Naive B cell (primary cell): ENCODE measurements around the gene SHROOM2. TPM values are rescaled to one million over a fixed set of nuclear protein-coding genes. Genes with fewer than 3 reads are reported as not detected.

Experiments
- ATAC-seq, 2 donors: fragments of 150-1000 bp; cut with Tn5 transposase; 2 replicates each; pipeline ENCODE4 v1.10.0; 2021; ENCODE audit warnings: low read depth in 2 of 2, mild to moderate bottlenecking in 2 of 2, moderate library complexity in 2 of 2
- DNase-seq: peaks from one replicate; pipeline ENCODE4 v3.0.0; 2022
- H3K27ac Mint-ChIP-seq, 6 donors: one replicate each; pipeline ENCODE4 v1.8.0; 2020 to 2022; ENCODE audit warnings: mild to moderate bottlenecking in 6 of 6, mixed read lengths in 6 of 6, moderate library complexity in 5 of 6, inconsistent platforms in 2 of 6
- H3K27me3 Mint-ChIP-seq, 3 donors: one replicate each; pipeline ENCODE4 v1.8.0; 2021 to 2022; ENCODE audit warnings: mixed read lengths in 3 of 3, mild to moderate bottlenecking in 1 of 3
- H3K36me3 Mint-ChIP-seq, 2 donors: one replicate each; pipeline ENCODE4 v1.8.0; 2020 to 2022; ENCODE audit warnings: mixed read lengths in 2 of 2, inconsistent platforms in 1 of 2, mild to moderate bottlenecking in 1 of 2
- H3K4me1 Mint-ChIP-seq, 3 donors: one replicate each; pipeline ENCODE4 v1.8.0; 2020 to 2022; ENCODE audit warnings: mixed read lengths in 3 of 3, inconsistent platforms in 1 of 3, mild to moderate bottlenecking in 1 of 3, moderate library complexity in 1 of 3
- H3K4me3 Mint-ChIP-seq, 8 donors: one replicate each; pipeline ENCODE4 v1.8.0; 2020 to 2022; ENCODE audit warnings: mild to moderate bottlenecking in 8 of 8, mixed read lengths in 8 of 8, moderate library complexity in 8 of 8, inconsistent platforms in 2 of 8
- H3K9me3 Mint-ChIP-seq, 7 donors: one replicate each; pipeline ENCODE4 v1.8.0; 2020 to 2022; ENCODE audit warnings: mixed read lengths in 7 of 7, mild to moderate bottlenecking in 5 of 7, inconsistent platforms in 2 of 7, moderate library complexity in 1 of 7
- polyA plus RNA-seq, 6 donors: library from polyadenylated mRNA; unstranded; fragments of 300-500 nt; fragmentation: Illumina TruSeq; gene quantifications; one replicate each; pipeline ENCODE4 v1.2.3, GENCODE V29; 2021; ENCODE audit warnings: low read depth in 6 of 6

SHROOM2 gene
- polyA plus RNA-seq, 6 donors from 2014 or later: not detected

- H3K27ac Mint-ChIP-seq: no peak overlapping the region
- peaks cover 13 to 28% (median 22%) of the 10 kb centered on the region in 3 donors for H3K4me1 Mint-ChIP-seq
- ATAC-seq: no peak
- H3K36me3 Mint-ChIP-seq: peaks cover 0 to 3% of the 10 kb centered on the region in 2 donors
- H3K4me3 Mint-ChIP-seq: peak overlapping the region in 1 of 8 donors; percentile 13
- no peak for DNase-seq
- H3K27me3 Mint-ChIP-seq: no peaks in the 10 kb centered on the region
- peaks cover 0 to 12% (median 2%) of the 10 kb centered on the region in 7 donors for H3K9me3 Mint-ChIP-seq
Measured at GRCh38 chrX:9977635-9978034, 191.4 kb downstream of the SHROOM2 start.

GRCh38 chrX:9980401-9980800, 194.2 kb downstream of the SHROOM2 start:
- Mint-ChIP-seq H3K27ac (peak overlapping the region in 4 of 6 donors; percentile 2 to 92 (median 62)), H3K36me3 (peaks cover 0 to 2% of the 10 kb centered on the region in 2 donors), H3K4me1 (peaks cover 13 to 39% (median 24%) of the 10 kb centered on the region in 3 donors), H3K27me3 (no peaks in the 10 kb centered on the region), H3K4me3 (peak overlapping the region in 2 of 8 donors; percentile 24 to 79), H3K9me3 (peaks cover 0 to 5% (median 2%) of the 10 kb centered on the region in 7 donors)
- no peak for DNase-seq
- ATAC-seq: no peak

GRCh38 chrX:9980927-9981326, 194.7 kb downstream of the SHROOM2 start:
- no peak for DNase-seq
- peaks cover 0 to 4% (median 0%) of the 10 kb centered on the region in 7 donors for H3K9me3 Mint-ChIP-seq
- H3K27me3 Mint-ChIP-seq: no peaks in the 10 kb centered on the region
- no peaks in the 10 kb centered on the region for H3K36me3 Mint-ChIP-seq
- peak overlapping the region; percentile 2 to 94 (median 84) for H3K27ac Mint-ChIP-seq
- H3K4me1 Mint-ChIP-seq: peaks cover 13 to 44% (median 28%) of the 10 kb centered on the region in 3 donors
- ATAC-seq: no peak
- H3K4me3 Mint-ChIP-seq: peak overlapping the region in 6 of 8 donors; percentile 21 to 81 (median 46)

- Mint-ChIP-seq H3K27me3 (no peaks in the 10 kb centered on the region), H3K9me3 (peaks cover 0 to 4% (median 0%) of the 10 kb centered on the region in 7 donors), H3K4me1 (peaks cover 10 to 57% (median 39%) of the 10 kb centered on the region in 3 donors), H3K27ac (peak overlapping the region in 1 of 6 donors; percentile 66), H3K4me3 (peak overlapping the region in 2 of 8 donors; percentile 6 to 82), H3K36me3 (no peaks in the 10 kb centered on the region)
- no peak for DNase-seq
- no peak for ATAC-seq
Measured at GRCh38 chrX:9983441-9983840, 197.2 kb downstream of the SHROOM2 start.

GRCh38 chrX:9983846-9984245, 197.6 kb downstream of the SHROOM2 start:
- Mint-ChIP-seq H3K36me3 (no peaks in the 10 kb centered on the region), H3K27me3 (no peaks in the 10 kb centered on the region), H3K27ac (peak overlapping the region in 2 of 6 donors; percentile 34 to 63), H3K4me1 (peaks cover 9 to 57% (median 37%) of the 10 kb centered on the region in 3 donors), H3K9me3 (peaks cover 0 to 4% (median 0%) of the 10 kb centered on the region in 7 donors), H3K4me3 (no peak overlapping the region)
- ATAC-seq: no peak
- DNase-seq: no peak

GRCh38 chrX:9988762-9989161, 202.5 kb downstream of the SHROOM2 start:
- Mint-ChIP-seq H3K27ac (peak overlapping the region in 1 of 6 donors; percentile 8), H3K27me3 (no peaks in the 10 kb centered on the region), H3K36me3 (no peaks in the 10 kb centered on the region), H3K4me1 (peaks cover 0 to 32% (median 18%) of the 10 kb centered on the region in 3 donors), H3K9me3 (peaks cover 0 to 3% (median 0%) of the 10 kb centered on the region in 7 donors), H3K4me3 (no peak overlapping the region)
- no peak for ATAC-seq
- DNase-seq: no peak

GRCh38 chrX:9992061-9992460, 205.8 kb downstream of the SHROOM2 start:
- no peak overlapping the region for H3K4me3 Mint-ChIP-seq
- no peaks in the 10 kb centered on the region for H3K36me3 Mint-ChIP-seq
- no peak for DNase-seq
- H3K27me3 Mint-ChIP-seq: no peaks in the 10 kb centered on the region
- peaks cover 0 to 3% (median 0%) of the 10 kb centered on the region in 7 donors for H3K9me3 Mint-ChIP-seq
- ATAC-seq: no peak
- peaks cover 0 to 20% (median 1%) of the 10 kb centered on the region in 3 donors for H3K4me1 Mint-ChIP-seq
- H3K27ac Mint-ChIP-seq: no peak overlapping the region

GRCh38 chrX:9992724-9993123, 206.5 kb downstream of the SHROOM2 start:
- Mint-ChIP-seq H3K27me3 (no peaks in the 10 kb centered on the region), H3K4me1 (peaks cover 0 to 17% (median 0%) of the 10 kb centered on the region in 3 donors), H3K9me3 (no peaks in the 10 kb centered on the region), H3K27ac (no peak overlapping the region), H3K36me3 (no peaks in the 10 kb centered on the region), H3K4me3 (no peak overlapping the region)
- no peak for DNase-seq
- no peak for ATAC-seq

- H3K4me3 Mint-ChIP-seq: no peak overlapping the region
- peaks cover 0 to 8% (median 0%) of the 10 kb centered on the region in 3 donors for H3K4me1 Mint-ChIP-seq
- peak; percentile 67 for DNase-seq
- no peaks in the 10 kb centered on the region for H3K27me3 Mint-ChIP-seq
- H3K9me3 Mint-ChIP-seq: no peaks in the 10 kb centered on the region
- H3K36me3 Mint-ChIP-seq: no peaks in the 10 kb centered on the region
- H3K27ac Mint-ChIP-seq: no peak overlapping the region
- peak; percentile 76 to 80 for ATAC-seq
Measured at GRCh38 chrX:9995855-9996339, 209.7 kb downstream of the SHROOM2 start.

- no peaks in the 10 kb centered on the region for H3K27me3 Mint-ChIP-seq
- peaks cover 0 to 6% (median 0%) of the 10 kb centered on the region in 3 donors for H3K4me1 Mint-ChIP-seq
- DNase-seq: no peak
- no peaks in the 10 kb centered on the region for H3K36me3 Mint-ChIP-seq
- H3K9me3 Mint-ChIP-seq: no peaks in the 10 kb centered on the region
- no peak overlapping the region for H3K4me3 Mint-ChIP-seq
- no peak overlapping the region for H3K27ac Mint-ChIP-seq
- no peak for ATAC-seq
Measured at GRCh38 chrX:9997041-9997440, 210.8 kb downstream of the SHROOM2 start.

GRCh38 chrX:9997524-9997923, 211.3 kb downstream of the SHROOM2 start:
- ATAC-seq: peak in 1 of 2 donors; percentile 61
- H3K36me3 Mint-ChIP-seq: no peaks in the 10 kb centered on the region

More at GRCh38 chrX:9997524-9997923, 211.3 kb downstream of the SHROOM2 start:
- no peak for DNase-seq
- Mint-ChIP-seq H3K4me3 (no peak overlapping the region), H3K27ac (no peak overlapping the region), H3K4me1 (peaks cover 0 to 6% (median 0%) of the 10 kb centered on the region in 3 donors), H3K9me3 (no peaks in the 10 kb centered on the region), H3K27me3 (no peaks in the 10 kb centered on the region)

Other genes with a start within 250 kb of the SHROOM2 start
- gene GPR143, start 20.6 kb upstream of the SHROOM2 start, polyA plus RNA-seq: under 1 TPM in 3 of 6 donors, not detected in 3; 0.17 to 0.53 (median 0.23) TPM
- not detected for gene CLDN34, start 180.9 kb downstream of the SHROOM2 start, polyA plus RNA-seq